D721Med (cell line): Measurements from ENCODE around the gene POC1A.

Experiments used
- DNase-seq: peaks from one replicate; pipeline ENCODE4 v3.0.0; 2011; ENCODE audit warnings: low spot score; ENCODE audit not compliant: insufficient read length
- FAIRE-seq: peaks from 2 replicates; lab custom pipeline; 2011; peaks lifted over from hg19 to GRCh38; lab: Jason Lieb, UNC
- TF ChIP-seq, protein P1 (sequence below): IDR thresholded peaks from 2 replicates; pipeline ENCODE4 v1.5.1; 2012; ENCODE audit warnings: mild to moderate bottlenecking, control low read depth; ENCODE audit not compliant: insufficient read depth; ENCODE audit errors: missing control alignments

Gene POC1A

DNA sequence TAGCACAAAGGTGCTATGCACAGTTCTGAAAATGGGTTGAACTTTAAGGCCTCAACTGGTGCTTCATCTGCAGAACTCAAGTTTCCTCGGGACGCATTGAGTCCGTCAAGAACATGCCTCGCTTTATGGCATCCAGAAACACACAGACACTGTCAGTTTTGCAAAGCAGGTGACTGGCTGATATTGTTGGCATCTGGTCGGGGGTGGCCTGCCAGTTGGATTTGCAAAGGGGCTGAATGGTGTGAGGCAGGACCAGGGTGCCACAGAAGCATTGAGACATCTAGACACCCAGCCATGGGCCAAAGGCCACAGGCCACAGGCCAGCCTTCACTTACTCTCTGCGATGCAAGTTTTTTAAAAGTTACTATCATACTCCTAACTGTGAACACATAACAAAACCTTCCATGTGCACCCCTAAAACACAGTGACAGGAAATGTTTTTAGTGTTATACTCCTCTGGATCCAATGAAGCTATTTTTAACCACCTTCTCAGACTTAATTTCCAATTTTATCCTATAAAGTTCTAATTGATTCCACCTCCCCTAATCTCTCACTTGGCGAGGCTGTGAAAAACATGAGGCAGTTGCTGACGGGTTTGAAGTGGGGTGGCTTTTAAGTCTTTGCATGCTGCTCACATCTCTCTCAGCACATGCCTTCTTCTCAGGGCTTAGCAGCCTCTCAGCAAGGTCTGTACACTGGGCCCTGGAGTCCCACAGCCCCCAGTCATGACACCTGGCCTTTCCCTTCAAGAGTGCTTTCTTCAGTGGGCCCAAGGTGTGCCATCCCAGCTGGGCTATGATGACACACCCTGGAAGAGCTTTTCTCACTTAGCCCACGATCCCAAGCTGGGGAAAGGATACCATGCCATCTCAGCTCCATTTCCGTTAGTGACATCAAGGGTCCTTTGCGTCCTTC lies 59.4 kb downstream of the POC1A start:
- FAIRE-seq, result no peak
- DNase-seq, result no peak
- TF ChIP-seq, protein P1, sequence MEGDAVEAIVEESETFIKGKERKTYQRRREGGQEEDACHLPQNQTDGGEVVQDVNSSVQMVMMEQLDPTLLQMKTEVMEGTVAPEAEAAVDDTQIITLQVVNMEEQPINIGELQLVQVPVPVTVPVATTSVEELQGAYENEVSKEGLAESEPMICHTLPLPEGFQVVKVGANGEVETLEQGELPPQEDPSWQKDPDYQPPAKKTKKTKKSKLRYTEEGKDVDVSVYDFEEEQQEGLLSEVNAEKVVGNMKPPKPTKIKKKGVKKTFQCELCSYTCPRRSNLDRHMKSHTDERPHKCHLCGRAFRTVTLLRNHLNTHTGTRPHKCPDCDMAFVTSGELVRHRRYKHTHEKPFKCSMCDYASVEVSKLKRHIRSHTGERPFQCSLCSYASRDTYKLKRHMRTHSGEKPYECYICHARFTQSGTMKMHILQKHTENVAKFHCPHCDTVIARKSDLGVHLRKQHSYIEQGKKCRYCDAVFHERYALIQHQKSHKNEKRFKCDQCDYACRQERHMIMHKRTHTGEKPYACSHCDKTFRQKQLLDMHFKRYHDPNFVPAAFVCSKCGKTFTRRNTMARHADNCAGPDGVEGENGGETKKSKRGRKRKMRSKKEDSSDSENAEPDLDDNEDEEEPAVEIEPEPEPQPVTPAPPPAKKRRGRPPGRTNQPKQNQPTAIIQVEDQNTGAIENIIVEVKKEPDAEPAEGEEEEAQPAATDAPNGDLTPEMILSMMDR, result no peak

DNA sequence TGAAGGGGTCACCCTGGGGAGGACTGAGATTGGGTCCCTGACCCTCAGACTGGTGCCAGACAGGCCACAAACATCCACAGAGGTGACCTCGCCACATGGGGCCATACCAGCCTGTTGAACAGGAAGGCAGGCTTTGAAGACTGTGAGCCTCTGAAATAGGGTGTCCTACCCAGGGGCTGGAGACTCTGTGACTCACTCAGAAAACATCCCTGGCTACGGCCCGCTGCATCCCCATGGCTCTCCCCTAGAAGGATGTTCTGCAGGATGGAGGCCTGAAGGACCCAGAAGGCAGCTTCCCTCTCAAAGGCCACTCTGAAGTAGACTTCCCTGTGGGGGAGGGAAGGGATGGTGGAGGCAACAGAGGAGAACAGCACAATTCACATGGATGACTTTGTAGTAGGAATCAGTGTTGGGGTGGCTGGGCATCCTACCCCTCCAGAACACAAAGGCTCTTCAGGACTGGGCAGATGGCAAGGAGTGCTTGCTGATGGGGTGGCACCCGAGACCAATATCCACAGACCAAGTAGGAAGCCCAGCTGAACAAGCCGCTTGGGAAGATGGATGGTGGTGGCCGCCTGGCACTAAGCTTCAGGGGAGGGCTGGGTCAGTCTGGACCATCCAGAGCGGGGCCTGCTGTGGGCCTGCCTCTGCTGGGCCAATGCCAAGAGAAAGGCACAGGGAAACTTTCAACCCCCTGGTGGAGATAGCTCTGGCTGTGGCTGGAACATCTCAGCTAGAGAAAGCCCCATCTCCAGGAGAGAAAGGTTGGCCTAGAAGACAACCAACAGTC lies 60.3 kb downstream of the POC1A start:
- FAIRE-seq, result no peak

DNA sequence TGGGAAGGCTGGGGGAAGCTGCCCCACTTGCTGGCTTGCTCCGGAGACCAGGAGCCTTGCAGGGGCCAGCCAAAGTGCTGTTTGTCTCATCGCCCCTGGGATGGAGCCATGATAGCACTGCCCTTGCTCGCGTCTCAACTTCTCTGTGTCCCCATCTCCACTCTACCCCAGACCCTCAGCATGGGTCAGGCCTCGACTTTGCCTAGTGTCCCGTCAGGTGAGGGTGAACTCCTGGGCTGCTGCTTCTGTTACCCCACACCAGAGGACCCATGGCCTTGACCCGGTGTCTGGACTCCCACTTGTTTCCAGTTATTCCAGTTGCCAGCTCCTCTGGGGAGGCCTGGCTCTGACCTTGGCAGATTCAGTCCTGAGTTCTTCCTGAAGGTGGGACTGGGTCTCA lies 61.3 kb downstream of the POC1A start:
- FAIRE-seq, result no peak
- TF ChIP-seq, protein P1, result no peak
- DNase-seq, result no peak

More for the DNA sequence above, 60.3 kb downstream of the POC1A start:
- TF ChIP-seq, protein P1, result no peak
- DNase-seq, result no peak

DNA sequence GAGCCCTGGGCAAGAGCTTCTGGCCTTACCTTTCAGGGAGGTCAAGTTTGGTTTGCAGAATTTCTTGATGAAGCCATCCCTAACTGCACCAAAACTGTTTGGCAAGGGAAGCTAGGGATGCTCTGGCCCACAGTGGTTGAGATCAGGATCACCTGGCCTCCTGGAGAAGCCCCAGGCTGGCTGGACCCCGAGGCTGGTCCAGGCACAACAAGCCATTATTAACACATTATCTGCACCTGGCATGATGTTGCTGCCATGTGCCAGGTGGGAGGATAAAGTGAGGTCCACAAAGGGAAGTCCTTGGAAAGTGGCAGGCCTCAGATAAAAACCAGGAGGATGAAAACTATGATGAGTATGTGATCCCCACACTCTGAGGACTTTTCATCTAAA lies 62.0 kb downstream of the POC1A start:
- DNase-seq (no peak), FAIRE-seq (no peak)
- TF ChIP-seq, protein P1, result no peak

GRCh38 chr3:52091586-52092270 lies 62.5 kb downstream of the POC1A start:
- FAIRE-seq (no peak), DNase-seq (no peak)

GRCh38 chr3:52090933-52091468 lies 63.2 kb downstream of the POC1A start:
- TF ChIP-seq, protein P1, result no peak
- FAIRE-seq, result no peak
- DNase-seq, result no peak

More at GRCh38 chr3:52091586-52092270, 62.5 kb downstream of the POC1A start:
- TF ChIP-seq, protein P1, result no peak
